HG03442 (cell line): ENCODE data around the gene BBOX1.
"Not testable (repeated sequence)": the region's sequence is repeated elsewhere in the genome, so short reads cannot be mapped to it uniquely, and the experiment has no call there.

ENCODE experiments used
- ATAC-seq: cut with Tn5 transposase; IDR thresholded peaks from one replicate; pipeline ENCODE4 v1.9.1; 2021; ENCODE audit warnings: mild to moderate bottlenecking, moderate library complexity; ENCODE audit not compliant: unreplicated experiment

Gene BBOX1

DNA sequence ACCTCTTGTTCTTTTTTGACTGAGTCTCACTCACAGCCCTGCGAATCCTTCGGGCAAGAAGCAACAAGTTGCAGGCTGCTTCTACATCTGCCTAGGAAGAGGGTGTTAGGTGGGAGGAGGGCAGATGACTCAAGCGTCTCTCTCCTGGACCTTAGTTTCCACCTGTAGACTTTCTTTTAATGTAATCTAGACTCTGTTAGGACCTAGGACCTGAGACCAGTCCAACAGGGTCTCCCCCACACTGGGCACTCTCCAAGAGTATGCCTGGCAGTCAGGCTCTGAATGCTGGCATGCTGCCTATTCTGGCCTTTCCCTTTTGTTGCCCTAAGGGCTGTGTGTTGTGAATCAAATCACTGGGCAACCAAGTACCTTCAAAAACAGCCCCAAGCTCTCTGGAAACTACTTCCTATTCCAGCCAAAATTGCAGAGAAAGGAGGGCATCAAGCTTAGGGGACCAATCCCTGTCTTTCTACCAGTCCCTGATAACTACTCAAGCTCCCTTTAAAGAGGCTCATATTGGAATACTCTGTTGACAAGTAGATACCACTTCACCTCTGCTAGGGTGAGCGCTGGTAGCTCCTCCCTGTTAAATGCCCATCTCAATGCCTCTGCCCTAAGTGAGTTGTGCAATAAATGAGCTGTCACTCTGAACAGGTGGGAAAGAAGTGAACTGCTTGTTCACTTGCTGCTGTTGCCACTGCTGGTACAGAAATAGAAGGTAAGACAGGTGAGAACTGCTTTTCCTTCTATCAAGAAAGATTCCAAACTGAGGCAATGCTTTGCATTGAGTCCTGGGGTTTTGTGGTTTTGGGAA, at the start of gene BBOX1:
Gene BBOX1 (plus strand): TSS at position 514 of the 814 bp plus-strand sequence. CDS start 14,616 bp downstream, outside the sequence.
- no peak for ATAC-seq

DNA sequence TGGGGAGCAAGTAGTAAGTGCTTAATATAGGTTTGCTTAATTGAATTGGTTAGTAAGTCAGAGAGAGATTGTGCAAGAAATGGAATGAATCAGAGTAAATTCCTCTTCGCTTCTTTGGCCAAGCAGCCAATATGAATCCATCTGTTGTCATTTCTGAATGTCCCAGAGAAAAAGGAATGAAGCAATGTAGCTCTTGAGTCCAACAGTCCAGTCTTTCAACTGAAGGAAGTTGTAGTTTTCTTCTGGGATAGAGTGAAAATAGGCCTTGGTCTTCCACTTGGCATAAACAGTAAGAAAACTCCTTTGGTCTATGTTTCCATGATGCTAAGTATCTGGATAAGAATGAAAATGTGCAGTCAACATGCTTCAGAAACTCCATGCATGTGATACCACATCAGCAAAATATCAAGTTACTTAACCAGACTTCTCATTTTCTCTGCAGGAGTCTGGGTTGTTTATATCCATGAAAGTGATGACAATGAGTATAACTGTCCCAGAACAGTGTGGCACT, 48.5 kb upstream of the BBOX1 start:
- ATAC-seq: no peak

DNA sequence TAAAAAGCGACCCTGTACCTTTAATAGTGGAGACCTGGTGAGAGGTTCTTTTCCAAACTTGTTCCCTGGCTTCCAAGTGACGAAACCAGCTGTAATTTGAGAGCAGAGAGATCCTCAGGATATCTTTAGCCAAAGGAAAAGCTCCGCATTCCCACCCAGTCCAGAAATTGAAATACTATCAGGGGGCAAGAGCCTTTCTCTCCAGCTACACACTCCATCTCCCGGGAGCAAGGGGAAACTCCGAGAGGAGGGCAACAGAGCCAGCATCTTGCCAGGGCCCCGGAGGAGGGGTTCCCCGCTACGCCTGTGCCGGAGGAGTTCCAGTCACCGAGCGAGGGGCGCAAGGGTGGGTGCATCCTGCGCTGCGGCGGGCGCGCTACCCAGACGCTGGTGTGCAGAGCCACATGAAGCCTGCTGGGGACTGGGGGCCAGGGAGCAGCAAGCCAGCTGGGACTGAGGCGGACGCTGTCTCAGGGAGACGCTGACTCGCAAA, 46.6 kb upstream of the BBOX1 start, which contains the start of gene FIBIN:
Gene FIBIN (plus strand): TSS at position 148 of the 493 bp plus-strand sequence. CDS start 415 bp downstream, outside the sequence.
- no peak for ATAC-seq

- ATAC-seq: no peak
These were observed 46.0 kb upstream of the BBOX1 start for GRCh38 chr11:26994631-26995095.

DNA sequence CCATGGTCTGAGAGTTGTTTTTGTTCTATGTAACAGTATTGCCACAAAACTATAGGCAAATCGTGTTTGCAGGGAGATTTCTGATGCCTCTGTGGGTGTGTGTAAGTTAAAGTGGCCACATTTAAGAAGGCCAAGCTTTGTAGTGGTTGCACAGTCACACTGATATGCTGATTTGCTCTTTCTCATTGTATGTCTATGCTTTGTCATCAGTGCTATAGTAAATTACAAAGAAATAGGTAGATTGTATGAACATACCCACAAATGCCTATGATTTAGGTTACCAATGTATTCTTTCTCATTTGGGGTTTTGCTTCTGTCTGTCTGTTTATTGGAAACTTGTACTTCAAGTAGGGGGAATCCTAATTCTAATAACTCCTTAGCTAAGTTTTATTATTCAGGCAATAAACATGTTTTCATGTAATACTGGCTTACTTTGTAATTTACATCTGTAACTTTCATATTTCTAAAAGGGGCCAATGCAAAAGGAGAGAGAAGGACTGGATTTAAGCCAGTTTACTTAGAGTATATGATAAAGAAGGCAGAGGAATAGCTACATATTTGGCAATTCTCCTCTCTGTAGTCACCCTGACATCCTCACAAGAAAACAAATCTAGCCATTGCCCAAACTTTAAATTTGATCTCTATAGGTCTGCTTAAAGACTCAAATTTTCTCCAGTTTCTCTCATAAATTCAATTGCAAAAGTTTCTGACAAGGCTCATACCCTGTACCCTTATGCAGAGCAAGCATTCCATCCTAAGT, 44.7 kb upstream of the BBOX1 start:
- ATAC-seq: no peak

DNA sequence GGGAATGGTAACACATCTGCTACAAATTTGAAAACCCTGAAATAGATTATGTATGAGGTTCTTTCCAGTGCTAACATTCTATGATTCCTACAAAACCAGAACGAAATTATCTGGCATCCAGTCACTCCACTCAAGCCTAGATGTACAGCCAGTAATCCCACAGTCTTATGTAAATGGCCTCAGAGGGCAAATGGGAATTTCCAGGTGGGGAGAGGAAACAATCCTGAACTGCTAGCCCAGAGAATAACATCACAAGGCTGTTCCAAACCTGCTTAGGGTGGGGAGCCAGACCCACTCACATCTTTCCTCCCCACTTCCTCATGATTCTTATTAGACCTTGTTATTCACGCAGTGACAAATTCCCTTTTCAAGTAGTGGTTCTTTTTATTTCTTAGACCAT, 43.2 kb upstream of the BBOX1 start:
- ATAC-seq: no peak

DNA sequence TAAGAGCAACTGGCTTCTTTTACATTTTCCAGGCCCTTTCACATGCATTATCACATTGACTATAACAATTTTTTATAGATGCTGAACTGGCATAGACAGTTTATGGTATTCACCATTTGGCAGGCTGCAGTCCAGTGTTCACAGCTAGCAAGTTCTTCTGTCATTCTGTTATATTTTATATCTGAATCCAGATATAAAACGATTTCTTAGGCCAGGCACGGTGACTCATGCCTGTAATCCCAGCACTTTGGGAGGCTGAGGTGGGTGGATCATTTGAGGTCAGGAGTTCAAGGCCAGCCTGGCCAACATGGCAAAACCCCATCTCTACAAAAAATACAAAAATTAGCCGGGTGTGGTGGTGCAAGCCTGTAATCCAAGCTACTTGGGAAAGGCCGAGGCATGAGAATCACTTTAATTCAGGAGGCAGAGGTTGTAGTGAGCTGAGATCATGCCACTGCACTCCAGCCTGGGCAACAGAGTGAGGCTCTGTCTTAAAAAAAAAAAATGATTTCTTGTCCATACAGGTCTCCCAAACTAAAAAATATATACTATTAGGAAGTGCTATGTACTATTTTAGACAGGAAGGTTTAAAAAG, 39.4 kb upstream of the BBOX1 start:
- not testable (repeated sequence) for ATAC-seq

- ATAC-seq: no peak
These were observed 38.2 kb upstream of the BBOX1 start for GRCh38 chr11:27002431-27002830.

GRCh38 chr11:27002838-27003237, 37.8 kb upstream of the BBOX1 start:
- no peak for ATAC-seq

GRCh38 chr11:27004103-27004502, 36.5 kb upstream of the BBOX1 start:
- no peak for ATAC-seq

DNA sequence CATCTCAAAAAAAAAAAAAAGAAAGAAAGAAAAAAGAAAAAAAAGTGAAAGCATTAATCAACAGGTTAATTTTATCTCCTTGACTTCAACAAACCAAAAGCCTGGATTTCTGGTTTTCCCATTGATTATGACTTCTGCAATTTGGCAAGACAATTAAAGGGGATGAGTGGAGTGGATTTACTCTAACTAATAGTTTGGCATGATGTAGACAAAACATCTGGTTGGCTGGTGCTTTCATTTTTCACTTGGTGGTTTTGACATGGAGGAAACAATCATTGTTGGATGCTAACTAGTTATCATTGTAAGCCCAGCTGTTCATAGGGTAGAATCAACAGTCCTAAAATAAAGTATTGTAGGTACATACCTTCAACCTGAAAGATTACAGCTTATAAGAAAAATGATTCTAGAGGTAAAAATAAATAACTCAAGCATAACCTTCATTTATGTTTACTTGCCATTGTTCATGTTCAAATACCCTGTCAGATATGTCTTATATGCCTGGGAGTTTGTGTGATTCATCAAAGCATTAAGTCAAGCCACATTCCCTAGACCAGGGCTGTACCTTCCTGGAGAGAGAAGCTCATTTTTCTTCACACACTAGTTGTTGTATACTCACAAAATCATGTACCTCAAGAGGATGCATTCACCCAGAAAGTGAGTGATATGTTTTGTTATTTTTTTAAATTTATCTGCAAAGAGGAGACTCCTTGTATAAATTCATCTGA, 31.6 kb upstream of the BBOX1 start:
- ATAC-seq: no peak

DNA sequence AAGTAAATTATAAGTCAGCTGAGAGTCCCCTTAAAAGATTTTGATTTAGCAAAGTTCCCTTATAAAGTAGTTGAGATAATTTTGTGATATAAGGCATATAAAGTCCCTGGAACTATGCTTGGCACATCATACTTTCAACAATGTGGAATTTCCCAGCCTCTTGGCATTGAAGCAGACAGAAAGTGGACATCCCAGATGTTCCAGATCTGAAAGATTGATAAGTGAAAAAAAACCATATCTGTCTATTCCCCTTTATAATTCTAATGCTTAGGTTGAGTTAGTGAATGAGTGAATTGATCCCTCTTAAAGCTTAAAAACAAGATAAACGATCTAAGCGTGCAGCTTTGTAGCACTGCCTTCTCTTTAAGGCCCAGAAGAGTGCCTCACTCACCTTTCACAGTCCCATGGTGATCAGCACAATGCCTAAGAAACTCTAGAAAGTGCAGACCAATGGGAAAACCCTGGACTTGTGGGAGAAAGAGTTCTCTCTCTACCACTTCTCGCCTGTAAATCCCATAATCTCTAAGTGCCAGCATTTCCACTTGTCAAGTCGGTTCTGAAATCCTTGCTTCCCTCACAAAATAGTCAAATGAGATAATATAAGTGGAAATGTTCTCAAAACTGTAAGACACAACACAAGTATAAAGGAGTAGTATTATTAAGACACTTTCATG, 28.9 kb upstream of the BBOX1 start:
- ATAC-seq: no peak

DNA sequence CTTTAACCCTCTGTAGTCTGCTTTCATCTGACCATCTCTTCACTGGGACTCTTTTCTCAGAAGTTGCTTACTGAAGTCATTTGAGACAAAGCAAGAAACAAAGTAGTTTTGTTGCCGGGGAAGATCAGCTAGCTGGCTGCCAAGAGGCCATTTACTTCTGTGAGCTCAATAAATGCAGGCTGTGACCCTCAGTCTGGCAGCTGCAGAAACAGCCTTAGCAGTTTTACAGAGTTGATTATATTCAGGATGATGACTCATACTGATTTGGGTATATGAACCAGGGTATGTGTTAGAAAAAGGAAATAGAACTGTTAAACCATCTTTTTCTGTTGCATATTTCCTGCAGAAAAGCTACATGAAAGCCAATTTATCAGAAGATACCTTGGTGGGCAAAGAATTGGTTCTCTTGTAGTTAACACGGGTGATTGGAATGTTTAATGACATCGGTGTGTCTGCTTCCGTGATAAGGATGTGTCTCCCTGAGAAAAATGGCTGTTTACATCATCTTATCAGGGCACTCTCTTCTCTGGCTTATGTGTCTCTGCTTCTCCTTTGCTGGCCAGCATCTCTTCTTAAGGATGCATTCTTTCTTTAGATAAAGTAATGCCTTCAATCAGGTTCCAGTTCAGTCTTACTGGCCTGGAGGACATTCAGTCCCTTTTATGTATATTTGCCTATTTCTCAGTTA, 28.2 kb upstream of the BBOX1 start:
- no peak for ATAC-seq

DNA sequence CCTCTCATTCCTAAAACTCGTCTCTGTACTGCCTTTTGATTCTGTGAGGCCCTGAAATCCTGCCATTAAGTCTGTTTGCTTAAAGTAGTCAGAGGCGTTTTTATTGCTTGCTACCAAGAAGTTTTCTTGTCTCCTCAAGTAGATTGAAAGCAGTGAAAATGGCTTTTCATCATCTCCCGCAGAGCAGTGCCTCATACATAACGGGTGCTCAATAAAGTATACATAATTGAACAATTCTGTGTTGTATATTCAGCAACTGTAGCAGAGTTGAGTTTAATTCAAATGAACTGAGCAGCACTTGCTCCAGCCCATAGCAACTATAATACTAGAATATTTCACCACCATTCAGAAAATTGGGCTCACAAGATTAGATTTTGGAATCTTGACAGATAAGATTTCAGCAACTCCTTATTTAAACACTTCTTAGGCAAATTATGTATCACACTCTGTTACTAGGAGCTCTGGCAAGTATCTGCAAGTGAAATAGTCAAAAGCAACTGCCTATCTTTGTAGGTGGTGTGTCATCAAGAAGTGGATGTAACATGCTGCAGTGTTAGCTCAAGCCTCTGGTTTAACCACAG, 26.7 kb upstream of the BBOX1 start:
- ATAC-seq: no peak

DNA sequence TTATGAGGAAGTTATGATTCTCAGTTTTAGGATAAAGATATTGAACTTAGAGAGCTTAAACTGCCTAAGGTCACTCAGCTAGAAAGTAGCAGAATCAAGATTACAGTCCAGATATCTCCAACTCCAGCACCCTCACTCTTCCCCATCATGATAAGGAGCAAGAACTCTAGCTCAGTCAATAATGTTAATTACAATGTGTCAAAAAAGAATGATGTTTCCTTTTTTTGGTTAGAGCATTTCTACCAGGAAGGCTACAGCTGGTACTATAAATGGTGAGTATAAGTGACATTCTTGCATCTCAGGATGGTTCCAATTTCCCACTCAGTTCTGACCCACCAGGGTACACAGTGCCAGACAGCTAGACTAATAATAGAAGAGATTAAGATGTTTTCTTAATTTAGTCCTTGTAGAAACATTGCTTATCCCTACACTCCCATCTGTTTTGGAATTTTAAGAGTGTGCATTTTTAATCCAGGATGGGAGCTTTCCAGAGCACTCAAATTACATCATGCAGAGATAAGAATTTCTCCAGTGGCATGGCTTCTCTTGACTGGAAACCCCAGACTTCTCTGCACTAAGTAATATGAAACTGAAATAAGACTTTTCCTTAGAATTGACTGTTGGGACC, 21.6 kb upstream of the BBOX1 start:
- no peak for ATAC-seq

- ATAC-seq: no peak
These were observed 19.9 kb upstream of the BBOX1 start for GRCh38 chr11:27020751-27021150.

- ATAC-seq: no peak
These were observed 17.9 kb upstream of the BBOX1 start for GRCh38 chr11:27022659-27023251.

GRCh38 chr11:27024865-27025264, 15.8 kb upstream of the BBOX1 start:
- ATAC-seq: no peak
